Gastrocnemius medialis (tissue), 4 donors: ENCODE data around the gene MRTFA.

ENCODE experiments used
- POLR2A ChIP-seq, 2 donors: fragments of 450-650 bp; IDR thresholded peaks; one replicate each; pipeline ENCODE4 v1.6.1; 2017; ENCODE audit warnings: antibody characterized with exemption in 2 of 2, mild to moderate bottlenecking in 2 of 2, moderate library complexity in 2 of 2
- TF ChIP-seq, protein P1 (sequence below), 5 experiments: fragments of 450-650 bp in 3 of 5; fragments of 200-600 bp in 2 of 5; sonication (generic) in 2 of 5; IDR thresholded peaks in 4 of 5; conservative IDR thresholded peaks in 1 of 5; 1 replicate in 4 of 5; 2 replicates in 1 of 5; pipeline ENCODE4 v1.5.1; 2016 to 2019; ENCODE audit warnings: antibody characterized with exemption in 5 of 5, mild to moderate bottlenecking in 3 of 5, moderate library complexity in 3 of 5

DNA sequence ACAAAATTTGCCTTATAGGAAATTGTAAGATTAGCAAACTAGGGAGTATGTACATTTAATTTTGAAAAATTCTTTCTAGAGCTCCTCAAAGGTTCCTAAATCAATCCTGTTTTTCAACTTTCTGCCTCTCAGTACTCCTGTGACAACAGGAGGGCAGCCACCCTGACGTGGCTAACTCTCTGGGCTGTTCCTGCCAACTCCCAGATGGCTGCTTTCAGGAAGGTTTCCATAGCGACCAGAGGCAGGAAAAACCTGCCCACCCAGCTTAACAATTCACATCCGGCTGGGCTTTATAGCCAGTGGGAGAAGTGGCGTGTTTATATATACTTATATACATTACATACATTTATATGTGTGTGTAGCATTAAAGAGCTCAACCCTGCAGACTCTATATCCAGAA lies 239.6 kb downstream of the MRTFA start:
- TF ChIP-seq, protein P1, sequence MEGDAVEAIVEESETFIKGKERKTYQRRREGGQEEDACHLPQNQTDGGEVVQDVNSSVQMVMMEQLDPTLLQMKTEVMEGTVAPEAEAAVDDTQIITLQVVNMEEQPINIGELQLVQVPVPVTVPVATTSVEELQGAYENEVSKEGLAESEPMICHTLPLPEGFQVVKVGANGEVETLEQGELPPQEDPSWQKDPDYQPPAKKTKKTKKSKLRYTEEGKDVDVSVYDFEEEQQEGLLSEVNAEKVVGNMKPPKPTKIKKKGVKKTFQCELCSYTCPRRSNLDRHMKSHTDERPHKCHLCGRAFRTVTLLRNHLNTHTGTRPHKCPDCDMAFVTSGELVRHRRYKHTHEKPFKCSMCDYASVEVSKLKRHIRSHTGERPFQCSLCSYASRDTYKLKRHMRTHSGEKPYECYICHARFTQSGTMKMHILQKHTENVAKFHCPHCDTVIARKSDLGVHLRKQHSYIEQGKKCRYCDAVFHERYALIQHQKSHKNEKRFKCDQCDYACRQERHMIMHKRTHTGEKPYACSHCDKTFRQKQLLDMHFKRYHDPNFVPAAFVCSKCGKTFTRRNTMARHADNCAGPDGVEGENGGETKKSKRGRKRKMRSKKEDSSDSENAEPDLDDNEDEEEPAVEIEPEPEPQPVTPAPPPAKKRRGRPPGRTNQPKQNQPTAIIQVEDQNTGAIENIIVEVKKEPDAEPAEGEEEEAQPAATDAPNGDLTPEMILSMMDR (IDR thresholded peaks at IDR 0.05 in 4 of 5, conservative IDR thresholded peaks at IDR 0.05 in 1 of 5) = no peak
- no peak for TF ChIP-seq POLR2A (IDR thresholded peaks at IDR 0.05)
